Measurements from ENCODE around the gene SPRED2.

Gene SPRED2

DNA sequence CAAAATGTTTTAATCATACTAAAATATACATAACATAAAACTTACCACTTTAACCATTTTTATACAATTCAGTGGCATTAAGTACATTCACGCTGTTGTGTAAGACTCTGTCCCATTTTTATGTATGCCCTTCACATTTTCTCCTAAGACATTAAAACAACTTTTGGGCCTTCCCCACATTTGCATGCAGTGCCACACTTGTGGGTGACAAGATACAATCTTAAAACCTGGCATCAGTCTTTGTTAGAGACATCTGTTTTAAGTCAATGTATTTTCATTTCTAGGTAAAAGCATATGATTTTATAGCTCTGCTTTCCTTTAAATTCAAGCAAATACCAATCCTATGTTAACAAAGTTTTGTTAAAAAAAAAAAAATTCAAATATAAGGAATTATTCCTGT lies 17.3 kb downstream of the SPRED2 start:
- ATAC-seq (no peak), DNase-seq (no peak)

DNA sequence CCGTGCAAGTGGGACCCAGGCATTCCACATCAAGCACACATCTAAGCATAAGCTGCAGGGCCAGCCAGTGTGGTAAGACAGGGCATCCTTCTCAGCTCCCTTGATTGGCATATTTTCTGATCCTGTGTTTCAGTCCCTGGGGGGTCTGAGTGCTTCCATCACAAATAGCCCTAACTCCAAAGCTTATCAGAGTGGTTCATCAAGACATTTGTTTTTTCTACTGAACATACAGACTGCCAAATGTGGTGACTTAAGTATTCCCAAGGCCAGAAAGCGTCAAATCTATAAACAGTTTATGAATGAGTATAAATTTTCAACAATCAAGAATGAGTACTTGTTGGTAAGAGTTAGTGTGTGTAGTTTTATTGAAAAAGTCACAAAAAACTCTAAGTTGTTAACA lies 18.8 kb downstream of the SPRED2 start:
- no peak for DNase-seq
- no peak for ATAC-seq

DNA sequence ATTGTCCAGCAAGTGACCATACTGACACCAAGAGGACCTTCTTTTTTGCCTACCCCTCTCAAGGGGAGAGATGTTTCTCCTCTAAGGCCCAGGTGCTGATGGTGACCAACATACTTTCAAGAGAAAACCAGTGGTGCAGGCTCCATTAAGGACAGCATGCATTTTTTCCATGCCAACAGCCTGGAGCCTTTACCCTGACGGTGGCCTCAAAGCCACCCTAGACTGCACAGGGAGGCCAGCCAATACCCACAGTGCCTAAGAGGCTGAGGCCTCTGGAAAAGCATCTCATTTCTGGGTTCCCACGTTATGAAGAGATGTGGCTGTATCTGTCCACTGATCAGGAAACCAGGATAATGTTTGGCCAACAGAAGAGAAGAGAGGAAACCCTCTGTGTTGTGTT lies 19.3 kb downstream of the SPRED2 start:
- ATAC-seq (no peak), DNase-seq (no peak)

DNA sequence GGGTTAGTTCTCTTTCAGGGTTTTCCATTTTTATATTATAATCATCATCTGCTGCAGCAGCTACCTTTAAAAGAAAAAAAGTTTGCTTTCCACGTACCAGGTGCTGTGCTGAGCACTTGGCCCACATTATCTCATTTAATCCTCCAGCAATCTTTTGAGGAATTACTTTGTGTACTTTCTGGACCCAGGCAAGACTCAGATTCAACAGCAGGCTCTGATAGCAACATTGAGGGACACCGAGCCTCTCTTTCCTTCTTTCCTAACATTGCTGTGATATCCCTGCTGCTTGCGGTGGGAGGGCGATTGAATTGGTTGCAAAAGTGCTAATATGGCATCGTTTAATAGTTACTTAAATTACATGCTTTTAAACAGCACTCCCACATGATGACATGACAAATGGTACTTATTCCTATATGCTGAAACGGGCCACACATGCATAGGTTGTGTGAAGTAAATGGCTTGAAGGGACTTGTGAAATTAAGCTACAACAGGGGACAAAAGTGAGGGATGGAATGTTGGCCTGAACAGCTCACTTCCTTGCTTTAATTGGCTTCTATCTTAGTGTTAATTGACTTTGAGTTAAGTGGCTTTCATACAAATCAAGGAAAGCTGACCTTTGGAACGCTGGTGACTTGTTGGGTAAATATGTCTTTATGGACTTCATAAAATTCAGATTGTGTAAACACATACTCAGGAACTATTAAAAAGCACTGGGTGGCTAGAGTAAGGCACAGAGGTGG lies 21.2 kb downstream of the SPRED2 start:
- DNase-seq, result no peak
- no peak for ATAC-seq

DNA sequence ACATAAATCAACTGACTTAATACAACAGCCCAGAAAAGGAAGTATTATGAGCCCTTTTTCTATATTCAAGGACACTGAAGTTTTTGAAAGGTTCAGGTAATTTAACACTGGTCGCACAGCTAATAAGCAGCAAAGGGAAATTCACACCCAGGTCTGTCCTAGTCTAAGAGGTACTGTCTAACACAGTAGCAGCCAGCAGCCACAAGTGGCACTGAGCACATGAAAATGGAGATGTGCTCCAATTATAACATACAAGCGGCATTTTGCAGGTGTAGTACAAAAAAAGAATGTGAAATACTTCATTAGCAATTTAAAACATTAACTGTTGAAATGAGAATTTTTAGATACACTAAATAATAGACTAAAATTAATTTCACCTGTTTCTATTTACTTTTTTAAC lies 23.4 kb downstream of the SPRED2 start:
- no peak for DNase-seq
- no peak for ATAC-seq

DNA sequence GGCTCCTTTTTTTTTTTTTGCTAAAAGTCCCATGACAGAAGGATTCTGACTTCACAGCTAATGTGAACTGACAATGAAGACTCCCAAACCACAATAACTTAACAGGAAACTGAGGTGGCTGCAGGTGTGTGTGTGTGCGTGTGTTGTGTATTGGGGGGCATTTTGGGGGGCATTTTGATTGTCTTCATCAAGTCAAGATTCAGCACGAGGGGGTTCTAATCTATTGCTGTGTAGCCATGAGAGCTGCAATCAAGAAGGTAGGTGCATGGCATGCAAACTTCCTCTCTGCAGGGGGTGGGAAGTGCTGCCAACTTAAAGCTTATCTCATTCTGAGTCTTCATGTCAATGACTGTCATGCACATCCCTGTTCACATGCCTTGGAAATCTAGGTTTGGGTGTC lies 25.2 kb downstream of the SPRED2 start:
- ATAC-seq, result no peak

DNA sequence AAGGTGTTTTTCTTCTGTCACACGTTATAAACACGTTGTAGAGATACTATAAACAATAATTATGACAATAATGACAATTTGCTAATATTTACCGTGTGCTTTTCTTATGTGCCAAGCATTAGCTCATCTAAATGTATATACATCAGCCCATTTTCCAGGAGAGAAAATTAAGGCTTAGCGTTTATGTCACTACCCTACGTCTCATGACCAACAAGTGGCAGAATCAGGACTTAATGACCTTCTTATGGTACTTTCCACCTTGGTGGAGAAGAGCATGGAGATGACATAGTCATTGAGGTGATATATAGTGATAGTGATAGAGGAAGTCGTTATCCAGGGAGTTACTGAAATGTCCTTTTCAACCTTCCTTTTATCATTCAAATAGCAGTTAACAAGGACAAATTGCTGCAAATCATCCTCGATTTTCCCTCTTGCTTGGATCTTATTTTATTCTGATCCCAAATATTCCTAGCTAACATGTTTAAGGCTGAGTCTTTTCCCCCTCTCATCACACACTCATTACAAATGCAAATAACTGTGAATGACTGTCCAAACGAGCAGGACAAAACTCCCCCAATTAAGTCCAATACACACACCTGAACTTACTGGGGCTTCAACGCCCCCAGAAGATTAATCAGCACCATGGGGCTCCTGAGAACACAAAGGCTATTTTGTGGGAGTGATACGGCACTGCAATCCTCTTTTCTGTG lies 27.3 kb downstream of the SPRED2 start:
- DNase-seq (no peak), ATAC-seq (no peak)

More for the DNA sequence above, 25.2 kb downstream of the SPRED2 start:
- no peak for DNase-seq

DNA sequence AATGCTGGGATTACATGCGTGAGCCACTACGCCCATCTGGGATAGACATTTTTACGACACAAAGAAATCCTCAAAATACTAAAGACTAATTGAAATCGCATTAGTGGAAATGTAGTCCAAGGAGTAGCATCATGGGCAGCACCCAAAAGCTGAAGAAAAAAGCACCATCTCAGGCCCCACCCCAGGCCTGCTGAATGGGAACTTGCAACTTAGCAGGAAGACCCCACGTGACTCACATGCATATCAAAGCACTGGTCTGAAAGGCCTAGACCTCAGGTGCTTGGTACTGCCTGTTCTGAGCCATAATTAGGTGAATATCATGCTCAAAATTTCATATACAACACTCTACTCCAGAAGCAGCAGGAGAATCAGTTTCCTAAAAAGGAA lies 28.9 kb downstream of the SPRED2 start:
- DNase-seq, result no peak
- ATAC-seq, result no peak

DNA sequence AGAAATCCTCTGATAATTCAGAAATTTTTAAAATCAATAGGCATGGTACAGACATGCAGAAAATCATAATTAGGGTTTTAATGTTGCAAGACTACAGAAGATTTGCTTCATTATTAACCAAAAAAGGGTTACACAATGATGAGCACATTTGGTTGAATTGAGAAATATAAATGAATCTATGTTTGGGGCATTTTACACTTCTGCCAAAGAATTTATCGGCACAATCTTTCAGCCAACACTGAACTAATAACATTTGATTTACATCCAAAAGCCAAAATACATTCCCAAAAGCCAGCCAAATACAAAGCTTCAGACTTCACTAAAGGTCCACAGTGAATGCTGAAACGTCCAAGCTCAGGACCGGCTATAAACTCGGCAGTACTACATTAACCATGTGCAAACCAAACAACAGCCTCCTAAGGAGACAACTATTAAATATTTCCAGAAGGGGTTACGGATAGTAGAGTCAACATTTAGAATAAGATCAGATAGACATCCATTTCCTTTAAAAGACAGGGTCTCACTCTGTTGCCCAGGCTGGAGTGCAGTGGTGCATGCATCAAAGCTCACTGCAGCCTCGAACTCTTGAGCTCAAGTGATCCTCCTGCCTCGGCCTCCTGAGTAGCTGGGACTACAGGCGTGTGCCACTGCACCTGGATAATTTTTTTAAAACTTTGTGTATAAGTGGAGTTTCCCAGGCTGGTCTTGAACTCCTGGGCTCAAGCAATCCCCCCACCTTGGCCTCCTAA lies 29.4 kb downstream of the SPRED2 start:
- ATAC-seq, result no peak
- no peak for DNase-seq

DNA sequence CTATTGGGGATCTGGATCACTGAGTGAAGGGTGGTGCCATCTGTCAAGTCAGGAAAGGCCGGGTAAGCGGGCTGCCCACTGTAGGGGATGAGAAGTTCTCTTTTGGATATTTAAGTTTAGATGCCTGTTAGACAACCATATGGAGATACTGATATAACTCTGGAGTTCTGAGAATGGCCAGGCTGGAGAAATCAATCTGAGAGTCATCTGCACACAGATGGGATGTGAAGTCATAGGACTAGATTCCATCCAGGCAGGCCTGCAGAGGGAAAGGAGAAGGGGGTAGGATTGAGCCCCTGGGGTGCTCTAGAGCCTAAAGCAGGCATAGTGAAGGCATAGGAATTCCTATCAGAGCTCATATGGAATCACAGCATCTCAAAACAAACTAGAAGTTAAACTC lies 30.1 kb downstream of the SPRED2 start:
- ATAC-seq, result no peak
- DNase-seq, result no peak

DNA sequence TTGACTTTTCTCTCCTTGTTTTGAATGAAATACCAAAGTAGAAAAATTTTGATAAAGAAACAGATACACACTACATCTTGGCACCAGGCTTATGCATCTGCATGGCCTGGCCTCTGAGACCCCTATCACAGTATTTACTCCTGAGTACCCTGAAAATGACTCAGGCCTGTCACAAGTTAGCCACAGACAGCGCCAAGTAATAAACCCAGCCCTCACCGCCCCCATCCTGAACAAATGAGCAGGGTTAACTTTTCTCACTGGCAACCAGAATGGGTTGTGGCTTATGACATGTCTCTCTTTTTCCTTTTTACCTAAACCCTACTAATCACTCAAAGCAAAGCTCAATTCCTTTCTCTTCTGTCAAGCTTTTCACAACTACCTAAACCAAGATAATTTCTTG lies 35.3 kb downstream of the SPRED2 start:
- DNase-seq (peak; percentile 51), ATAC-seq (peak; percentile 96)

DNA sequence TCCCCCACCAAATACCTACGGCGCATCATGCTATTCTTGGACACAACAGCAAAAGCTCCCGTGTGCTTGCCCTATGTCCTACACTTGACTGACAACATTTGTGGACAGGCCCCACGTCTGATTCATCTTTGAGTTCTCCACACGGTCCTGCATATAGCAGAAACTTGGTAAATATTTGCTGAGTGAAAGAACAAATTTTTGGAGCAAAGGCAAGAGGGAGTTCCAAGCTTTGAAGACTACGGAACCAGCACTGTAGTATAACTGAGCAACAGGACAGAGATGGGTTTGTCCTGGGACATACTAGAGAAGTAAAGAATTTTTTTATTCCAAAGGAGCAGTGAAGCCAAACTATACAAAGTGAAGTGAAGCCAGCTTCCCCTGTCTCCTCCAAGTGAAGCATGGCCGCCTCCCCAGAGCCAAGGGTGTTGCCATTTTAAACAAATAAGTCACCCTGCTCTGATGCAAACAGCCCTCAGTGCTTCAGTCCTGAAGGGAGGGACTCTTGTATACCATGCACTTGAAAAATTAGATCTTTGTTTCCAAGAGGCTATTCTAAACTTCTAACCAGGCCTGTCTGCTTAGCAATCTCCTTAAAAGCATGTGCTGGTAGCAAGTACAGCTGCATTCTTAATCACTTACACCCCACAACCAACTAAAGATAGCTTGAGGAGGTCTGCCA lies 35.9 kb downstream of the SPRED2 start:
- ATAC-seq (no peak), DNase-seq (no peak)

DNA sequence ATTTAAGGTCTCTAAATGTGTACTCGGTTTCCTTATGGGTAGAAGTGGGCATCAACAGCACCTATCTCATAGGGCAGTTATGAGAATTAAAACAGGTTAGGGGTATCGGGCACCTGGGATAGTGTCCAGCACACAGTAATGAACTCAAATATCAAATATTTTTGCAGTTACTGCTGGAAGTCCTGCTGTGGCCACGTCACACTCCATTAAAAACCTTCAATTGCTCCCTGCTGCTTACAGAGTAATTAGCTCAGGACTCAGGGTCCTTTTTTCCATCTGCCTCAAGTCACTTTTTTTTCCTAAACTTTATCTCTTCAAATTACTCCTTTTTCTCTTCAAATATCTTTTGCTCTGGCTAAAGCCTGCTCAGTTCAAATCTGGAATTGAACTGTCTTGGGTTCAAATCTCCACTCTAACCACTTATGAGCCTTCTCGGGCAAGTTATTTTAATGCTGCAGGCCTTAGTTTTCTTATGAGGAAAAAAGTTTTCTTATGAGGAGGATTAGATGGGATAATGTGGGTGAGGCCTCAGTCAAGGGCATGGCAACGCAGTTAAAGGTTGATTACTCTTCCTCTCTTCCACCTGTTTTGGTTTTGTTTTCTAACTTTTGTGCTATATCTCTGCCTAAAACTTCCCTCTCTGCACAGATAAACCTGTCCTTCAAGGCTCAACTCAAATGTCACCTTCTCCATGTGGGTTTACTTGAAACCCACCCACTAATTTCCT lies 36.6 kb downstream of the SPRED2 start:
- DNase-seq, result no peak
- ATAC-seq, result no peak

DNA sequence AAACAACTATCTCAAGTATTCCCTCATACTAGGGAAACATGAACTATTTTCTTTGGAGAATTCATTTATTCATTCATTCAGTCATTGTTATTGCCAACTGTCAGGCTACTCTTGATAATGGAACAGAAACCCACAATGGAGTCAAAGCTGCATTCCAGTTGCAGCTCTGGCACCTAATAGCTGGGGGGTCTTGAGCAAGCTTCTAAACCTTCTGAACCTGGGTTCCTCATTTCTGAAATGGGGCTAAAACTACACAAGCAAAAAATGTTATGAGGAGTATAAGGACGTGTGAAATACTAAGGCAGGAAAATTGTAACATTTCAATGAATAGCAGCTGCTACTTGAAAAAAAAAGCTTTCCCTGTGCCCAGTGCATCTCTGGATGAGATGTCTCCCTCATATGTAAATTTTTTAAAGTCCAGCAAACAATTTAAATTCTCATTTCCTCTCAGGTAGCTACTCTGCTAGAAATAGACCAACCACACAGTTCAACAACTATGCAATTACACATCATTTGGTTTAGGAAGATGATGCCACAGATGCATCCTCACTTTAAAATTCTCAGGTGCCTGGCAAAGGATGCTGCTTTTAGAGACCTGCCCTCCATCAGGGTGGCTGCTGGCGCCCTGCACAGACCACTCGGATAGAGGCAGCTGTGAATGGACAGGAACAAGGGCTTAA lies 38.5 kb downstream of the SPRED2 start:
- ATAC-seq (no peak), DNase-seq (no peak)

DNA sequence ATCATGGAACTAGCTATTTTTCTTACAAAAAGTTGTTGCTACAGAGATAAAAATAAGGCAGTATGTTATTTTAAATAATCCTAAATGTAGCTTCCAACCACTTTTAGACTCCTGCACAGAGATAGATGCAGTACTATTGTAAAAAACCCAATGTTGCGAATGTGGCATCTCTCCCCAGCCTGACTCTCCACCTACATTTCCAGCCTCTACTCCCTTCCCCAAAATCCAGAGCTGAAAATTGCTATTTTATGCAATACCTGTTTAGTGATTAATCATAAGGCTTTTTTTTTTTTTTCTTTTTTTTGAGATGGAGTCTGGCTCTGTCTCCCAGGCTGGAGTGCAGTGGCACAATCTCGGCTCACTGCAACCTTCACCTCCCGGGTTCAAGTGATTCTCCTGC lies 39.4 kb downstream of the SPRED2 start:
- no peak for DNase-seq
- ATAC-seq, result no peak

DNA sequence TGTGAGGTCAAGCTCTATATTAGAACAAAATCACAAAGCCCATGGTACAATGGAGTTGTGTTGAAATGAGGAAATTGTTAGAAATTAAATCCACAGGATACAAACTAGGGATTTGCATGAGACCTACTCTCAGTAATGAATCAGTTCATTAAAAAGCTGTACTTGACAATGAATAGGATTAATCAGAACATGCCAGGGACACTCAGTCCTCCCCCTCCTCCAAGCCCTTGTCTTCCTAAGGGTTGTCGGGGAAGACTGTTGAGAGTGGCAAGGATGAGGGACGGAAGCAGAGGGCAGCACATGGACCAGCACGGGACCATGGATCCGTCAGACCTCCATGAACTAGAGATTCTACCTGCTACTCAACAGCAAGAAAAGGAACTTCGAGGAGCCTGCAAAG lies 39.8 kb downstream of the SPRED2 start:
- DNase-seq, result no peak
- ATAC-seq, result no peak

DNA sequence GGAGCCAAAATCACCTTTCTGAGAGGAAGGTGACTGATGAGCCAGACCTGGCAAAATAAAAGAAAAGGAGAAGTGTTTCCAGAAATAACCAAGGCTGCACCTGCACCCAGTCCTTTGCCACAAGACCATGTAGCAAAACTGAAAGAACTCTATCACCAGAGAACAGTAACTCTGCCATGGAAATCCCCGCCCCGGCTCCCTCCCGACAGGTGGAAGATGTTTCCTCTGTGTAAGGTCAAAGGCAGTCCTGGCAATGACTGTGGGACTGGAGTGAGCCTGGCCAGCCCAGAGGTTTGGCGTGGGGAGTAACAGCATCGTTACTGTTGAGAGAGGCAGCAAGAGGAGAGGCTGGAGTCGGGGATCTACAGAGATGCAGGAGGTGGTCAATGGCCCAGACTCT lies 42.3 kb downstream of the SPRED2 start:
- DNase-seq, result peak; percentile 49
- peak; percentile 73 for ATAC-seq

DNA sequence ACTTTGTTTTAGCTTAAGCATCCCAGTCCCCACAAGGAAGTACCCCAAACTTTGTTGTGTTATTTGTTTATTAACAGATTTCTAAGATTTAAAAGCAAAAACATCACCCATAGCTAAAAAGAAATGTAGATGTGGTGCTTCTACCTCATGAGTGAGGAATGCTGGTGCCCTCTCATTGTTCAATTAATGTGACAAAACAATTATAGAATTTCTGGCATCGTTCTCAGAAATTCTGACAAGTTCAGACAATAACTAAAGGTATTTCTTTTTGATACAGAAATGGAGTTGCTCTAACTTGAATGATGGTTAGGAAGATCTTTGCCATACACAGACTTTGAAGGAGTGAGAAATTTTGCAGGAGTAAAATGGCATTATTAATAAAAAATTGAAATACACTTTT lies 42.9 kb downstream of the SPRED2 start:
- no peak for ATAC-seq

DNA sequence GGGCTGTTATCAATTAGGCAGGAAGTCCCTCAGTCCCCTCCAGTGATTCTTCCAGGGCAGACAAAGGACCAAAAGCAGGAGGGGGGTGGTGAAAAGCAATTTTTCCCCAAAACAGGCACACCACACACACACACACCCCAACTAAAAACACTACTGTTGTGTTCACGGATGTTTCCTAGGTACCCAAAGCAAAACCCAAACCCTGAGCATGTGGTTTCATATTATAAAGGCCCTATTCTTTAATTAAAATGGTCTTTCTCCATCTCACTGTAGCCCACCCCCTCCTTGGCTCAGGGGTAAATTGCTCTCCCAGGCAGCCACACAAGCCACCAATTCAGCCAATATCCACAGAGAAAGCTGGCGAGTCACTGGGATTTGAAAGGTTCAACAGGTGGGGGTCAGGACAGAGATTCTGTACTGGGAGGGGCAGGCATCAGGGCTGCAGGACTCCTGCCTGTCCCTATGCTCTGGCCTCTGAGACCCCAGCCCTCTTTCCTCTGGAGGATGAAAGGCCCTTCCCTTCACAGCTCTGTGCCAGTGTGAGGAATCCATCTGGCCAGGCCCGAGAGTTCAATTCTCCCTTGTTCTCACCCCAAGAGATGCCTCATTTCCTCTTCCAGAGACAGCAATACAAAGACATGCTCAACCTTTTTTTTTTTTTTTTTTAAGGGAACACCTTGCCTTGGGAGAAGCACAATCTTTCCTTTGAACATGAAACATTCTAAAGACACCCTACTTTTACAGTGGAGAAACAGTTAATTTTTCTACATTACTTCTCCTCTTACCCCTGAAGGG lies 43.6 kb downstream of the SPRED2 start:
- DNase-seq, result no peak
- no peak for ATAC-seq

More for the DNA sequence above, 42.9 kb downstream of the SPRED2 start:
- no peak for DNase-seq

DNA sequence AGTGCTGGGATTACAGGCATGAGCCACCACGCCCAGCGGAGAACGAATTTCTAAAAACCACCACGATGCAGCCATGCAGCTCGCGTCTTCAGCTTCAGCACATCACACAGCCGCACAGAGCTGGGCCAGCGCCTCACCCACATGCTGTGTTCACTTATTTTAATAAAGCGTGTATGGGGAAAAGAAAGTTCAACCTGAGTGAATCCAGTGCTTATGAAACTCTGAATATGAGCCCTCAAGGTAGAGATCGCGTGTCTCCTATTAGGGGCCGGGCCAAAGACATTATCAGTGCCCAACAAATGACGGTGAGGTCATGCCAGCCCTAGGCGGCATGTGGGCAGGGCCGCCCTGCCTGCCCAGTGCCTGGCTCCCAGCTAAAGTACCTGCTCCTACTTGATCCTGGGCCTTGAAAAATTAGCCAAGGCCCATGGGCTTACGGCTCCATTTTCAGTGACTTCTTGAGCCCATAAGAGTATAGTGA lies 44.3 kb downstream of the SPRED2 start:
- no peak for DNase-seq
- ATAC-seq, result no peak

Data from stimulated activated naive CD8-positive, alpha-beta T cell treated with anti-CD3 and anti-CD28 coated beads, Interleukin-15, Interleukin-2, amounts not matched to agents 100 U/mL and 50 U/mL, for 24 hours (primary cell).